Psoas muscle (tissue), 8 donors: ENCODE results near the gene PGBD5. TPM values are rescaled to one million over a fixed set of nuclear protein-coding genes. Genes with fewer than 3 reads are reported as not detected.

ENCODE experiments used
- ATAC-seq, 4 donors: fragments of 200-7000 bp; cut with Tn5 transposase; one replicate each; pipeline ENCODE4 v1.9.1; 2020; ENCODE audit warnings: moderate library complexity in 3 of 4, mild to moderate bottlenecking in 2 of 4
- DNase-seq, 2 donors: peaks; one replicate each; pipeline ENCODE4 v3.0.0-alpha.2; 2020
- H3K27ac ChIP-seq: fragments of 200-600 bp; one replicate; pipeline ENCODE4 v1.8.0; 2022
- H3K27me3 ChIP-seq, 3 donors: fragments of 200-600 bp in 1 of 3; one replicate each; pipeline versions ENCODE4 v1.6.1 to v1.8.0; 2013 to 2022; ENCODE audit warnings: low read length in 2 of 3, mild to moderate bottlenecking in 2 of 3, moderate library complexity in 1 of 3; ENCODE audit not compliant: insufficient read depth in 3 of 3
- H3K36me3 ChIP-seq, 2 donors: fragments of 200-600 bp in 1 of 2; one replicate each; pipeline versions ENCODE4 v1.6.1 to v1.8.0; 2013 to 2022; ENCODE audit warnings: low read depth in 1 of 2, mild to moderate bottlenecking in 1 of 2, moderate library complexity in 1 of 2; ENCODE audit not compliant: insufficient read depth in 1 of 2
- H3K4me1 ChIP-seq: fragments of 200-600 bp; one replicate; pipeline ENCODE4 v1.8.0; 2022
- H3K4me3 ChIP-seq: fragments of 200-600 bp; one replicate; pipeline ENCODE4 v1.8.0; 2022; ENCODE audit warnings: mild to moderate bottlenecking
- H3K9me3 ChIP-seq: fragments of 200-600 bp; one replicate; pipeline ENCODE4 v1.8.0; 2022
- CTCF ChIP-seq: fragments of 200-600 bp; IDR thresholded peaks from one replicate; pipeline ENCODE4 v1.8.0; 2022; ENCODE audit warnings: antibody characterized with exemption
- WGBS, 3 donors: extraction: QIAGEN DNeasy Blood & Tissue Kit; methylation state at CpG; one replicate each; pipeline versions ENCODE4 v1.1.6 to v1.1.7; 2013; 5-methylcytosine and 5-hydroxymethylcytosine counted together
- intact Hi-C, 2 donors: fragments of 100-400 bp; cut with DNase I; formaldehyde crosslinking; loops; one replicate each; pipeline versions ENCODE4 v1.11.0 to v1.14.2; 2022
- polyA plus RNA-seq, 3 donors: library from polyadenylated mRNA; stranded (reverse); fragments of 200-250 nt; gene quantifications; one replicate each; pipeline ENCODE4 v1.2.3, GENCODE V29; 2013
- total RNA-seq, 4 donors: library from RNA; stranded (reverse); fragmentation: NEBNext Ultra II Directional in 2 of 4; extraction: Animal tissue kit (Norgen Biotek cat#: 25700) in 2 of 4; gene quantifications; one replicate each; pipeline versions ENCODE4 v1.2.1 to v1.2.4, GENCODE V29; 2021 to 2023
- donor health status: healthy with polysubstance abuse.
- donor health status: DM: no; HTN: no; CAD: no; lungs with moderate emphysema.
- donor health status: Bipolar disorder and iron deficiency.
- donor health status: healthy.
- donor health status: DM: yes; HTN: yes; CAD: no.
- donor health status: DM: no; HTN: no; CAD: no.
- donor health status: DM: no; HTN: no; CAD: no.
- donor health status: DM: yes; HTN: yes; CAD: no.

Gene PGBD5
- total and polyA plus RNA-seq, 7 donors: 2.1 to 9.8 (median 4.5) TPM

GRCh38 chr1:230375147-230375546 lies 51.0 kb downstream of the PGBD5 start:
- intact Hi-C loops: no loop called here
- ATAC-seq (no peak), DNase-seq (no peak)
- H3K4me3 ChIP-seq: no peak overlapping the region
- TF ChIP-seq CTCF: no peak
- 63 to 76% (median 65%) methylated on average over 3 of the region's 3 CpGs for WGBS, 3 donors
- peaks cover 6% of the 10 kb centered on the region for H3K9me3 ChIP-seq
- peaks cover 4% of the 10 kb centered on the region for H3K4me1 ChIP-seq
- no peaks in the 10 kb centered on the region for H3K27me3 ChIP-seq
- H3K36me3 ChIP-seq: no peaks in the 10 kb centered on the region
- H3K27ac ChIP-seq: no peak overlapping the region

- WGBS, 3 donors: 75 to 86% (median 77%) methylated on average over 12 of the region's 12 CpGs
These were observed 54.0 kb downstream of the PGBD5 start for GRCh38 chr1:230371923-230372703.

GRCh38 chr1:230370109-230370508 lies 56.0 kb downstream of the PGBD5 start:
- no peak overlapping the region for H3K27ac ChIP-seq
- DNase-seq (no peak), ATAC-seq (no peak)
- H3K4me1 ChIP-seq: no peaks in the 10 kb centered on the region
- intact Hi-C loops: no loop called here
- H3K36me3 ChIP-seq: no peaks in the 10 kb centered on the region
- H3K9me3 ChIP-seq: no peaks in the 10 kb centered on the region
- no peak overlapping the region for H3K4me3 ChIP-seq
- no peak for TF ChIP-seq CTCF
- H3K27me3 ChIP-seq: no peaks in the 10 kb centered on the region
- WGBS, 3 donors: 83 to 93% (median 86%) methylated on average over 10 of the region's 10 CpGs

More at GRCh38 chr1:230371923-230372703, 54.0 kb downstream of the PGBD5 start:
- peak; percentile 46 to 63 (median 59) for ATAC-seq
- Histone ChIP-seq H3K4me3 (no peak overlapping the region), H3K4me1 (no peaks in the 10 kb centered on the region), H3K36me3 (no peaks in the 10 kb centered on the region), H3K27me3 (no peaks in the 10 kb centered on the region), H3K9me3 (no peaks in the 10 kb centered on the region), H3K27ac (no peak overlapping the region)
- no peak for DNase-seq
- intact Hi-C loops: no loop called here
- no peak for TF ChIP-seq CTCF

GRCh38 chr1:230368871-230369270 lies 57.3 kb downstream of the PGBD5 start:
- Histone ChIP-seq H3K27ac (no peak overlapping the region), H3K9me3 (no peaks in the 10 kb centered on the region), H3K4me1 (no peaks in the 10 kb centered on the region), H3K36me3 (no peaks in the 10 kb centered on the region), H3K27me3 (no peaks in the 10 kb centered on the region), H3K4me3 (no peak overlapping the region)
- 66 to 80% (median 71%) methylated on average over 4 of the region's 4 CpGs for WGBS, 3 donors
- intact Hi-C loops: no loop called here
- DNase-seq (no peak), ATAC-seq (no peak)
- no peak for TF ChIP-seq CTCF

GRCh38 chr1:230368363-230368762 lies 57.8 kb downstream of the PGBD5 start:
- no peak for TF ChIP-seq CTCF
- no peak overlapping the region for H3K4me3 ChIP-seq
- no peaks in the 10 kb centered on the region for H3K27me3 ChIP-seq
- WGBS, 3 donors: 76 to 85% (median 84%) methylated on average over 5 of the region's 5 CpGs
- no peak for DNase-seq
- no peaks in the 10 kb centered on the region for H3K36me3 ChIP-seq
- no peaks in the 10 kb centered on the region for H3K4me1 ChIP-seq
- H3K27ac ChIP-seq: no peak overlapping the region
- intact Hi-C loops: no loop called here
- H3K9me3 ChIP-seq: no peaks in the 10 kb centered on the region
- no peak for ATAC-seq
